ENCODE measurements around the gene NOL6.

DNA sequence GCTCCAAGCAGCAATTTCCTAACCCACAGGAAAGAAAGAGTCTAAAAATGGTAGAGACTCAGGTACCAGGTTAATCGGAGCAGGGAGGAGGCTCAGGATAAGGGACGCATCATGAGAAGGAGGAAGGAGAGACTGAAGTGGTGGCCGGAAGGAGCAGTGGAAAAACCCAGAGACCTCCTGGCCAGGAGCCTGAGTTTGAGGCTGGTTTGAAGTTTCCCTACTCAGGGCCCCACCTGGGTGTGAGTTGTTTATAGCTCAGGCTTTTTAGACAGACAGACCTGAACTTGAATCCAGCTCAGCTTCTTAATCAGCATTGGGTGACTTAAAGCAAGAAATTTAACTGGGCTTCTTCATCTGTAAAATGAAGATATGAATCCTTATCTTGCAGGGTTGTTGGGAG is 59.5 kb downstream of the NOL6 start:
- TF ChIP-seq CTCF (IDR thresholded peaks at IDR 0.05; ENCODE audit: borderline replicate concordance, extremely low read depth, low read length, poor library complexity, severe bottlenecking) (no peak), EZH2 (IDR thresholded peaks at IDR 0.05; ENCODE audit: borderline replicate concordance, low read depth, low read length, severe bottlenecking) (no peak)

Data from DND-41 (cell line).